Activated naive CD4-positive, alpha-beta T cell treated with Interleukin-2 at 50 U/mL for 16 hours (primary cell): ENCODE data around the gene ANKLE2.
A peak's percentile ranks its signal among the peaks of the same experiment; 100 is the strongest.
"Not testable (repeated sequence)": the region's sequence is repeated elsewhere in the genome, so short reads cannot be mapped to it uniquely, and the experiment has no call there.

ENCODE experiments used
- DNase-seq: peaks from one replicate; pipeline ENCODE4 v3.0.0-alpha.2; 2020

The ANKLE2 gene

DNA sequence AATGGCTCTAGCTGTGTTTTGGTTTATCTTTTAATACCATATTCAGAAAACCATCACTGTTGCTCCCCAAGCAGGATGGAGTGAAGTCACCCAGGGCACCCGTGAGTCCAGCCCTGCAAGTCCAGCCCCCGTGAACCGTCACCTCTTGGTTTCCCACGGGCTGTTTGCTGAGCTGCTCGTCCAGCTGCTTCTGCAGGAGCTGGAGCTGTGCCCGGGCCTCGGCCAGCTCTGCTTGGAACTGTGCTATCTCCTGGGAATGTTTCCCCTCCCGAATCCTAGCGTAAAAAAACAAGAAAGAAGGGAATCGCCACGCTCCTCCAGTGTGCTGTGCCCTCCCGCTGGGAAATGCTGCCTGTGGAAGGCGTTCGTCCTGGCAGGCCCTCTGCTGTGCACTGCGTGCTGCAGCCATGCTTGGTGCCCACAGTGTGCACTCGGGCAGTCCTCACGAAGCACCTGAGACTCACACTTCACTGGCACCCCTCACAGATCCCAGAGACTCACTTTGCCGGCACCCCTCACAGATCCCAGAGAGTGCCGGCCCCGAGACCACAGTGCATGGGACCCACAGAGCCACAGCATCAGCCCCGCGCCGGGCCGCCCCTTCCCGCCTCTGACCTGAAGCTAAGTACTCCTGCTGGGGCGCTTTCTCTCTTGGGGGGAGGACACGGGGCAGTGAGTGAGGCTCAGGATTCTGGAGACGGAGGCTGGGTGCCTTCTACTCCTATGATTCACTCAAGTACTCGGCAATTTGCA lies 15.4 kb upstream of the ANKLE2 start:
- no peak for DNase-seq

DNA sequence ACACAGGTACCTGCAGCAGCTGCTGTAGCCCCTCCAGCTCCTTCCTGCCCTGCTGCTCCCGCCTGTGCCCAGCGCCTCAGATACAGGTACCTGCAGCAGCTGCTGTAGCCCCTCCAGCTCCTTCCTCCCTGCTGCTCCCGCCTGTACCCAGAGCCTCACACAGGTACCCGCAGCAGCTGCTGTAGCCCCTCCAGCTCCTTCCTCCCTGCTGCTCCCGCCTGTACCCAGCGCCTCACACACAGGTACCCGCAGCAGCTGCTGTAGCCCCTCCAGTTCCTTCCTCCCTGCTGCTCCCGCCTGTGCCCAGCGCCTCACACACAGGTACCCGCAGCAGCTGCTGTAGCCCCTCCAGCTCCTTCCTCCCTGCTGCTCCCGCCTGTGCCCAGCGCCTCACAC lies 14.6 kb upstream of the ANKLE2 start:
- DNase-seq, result not testable (repeated sequence)

DNA sequence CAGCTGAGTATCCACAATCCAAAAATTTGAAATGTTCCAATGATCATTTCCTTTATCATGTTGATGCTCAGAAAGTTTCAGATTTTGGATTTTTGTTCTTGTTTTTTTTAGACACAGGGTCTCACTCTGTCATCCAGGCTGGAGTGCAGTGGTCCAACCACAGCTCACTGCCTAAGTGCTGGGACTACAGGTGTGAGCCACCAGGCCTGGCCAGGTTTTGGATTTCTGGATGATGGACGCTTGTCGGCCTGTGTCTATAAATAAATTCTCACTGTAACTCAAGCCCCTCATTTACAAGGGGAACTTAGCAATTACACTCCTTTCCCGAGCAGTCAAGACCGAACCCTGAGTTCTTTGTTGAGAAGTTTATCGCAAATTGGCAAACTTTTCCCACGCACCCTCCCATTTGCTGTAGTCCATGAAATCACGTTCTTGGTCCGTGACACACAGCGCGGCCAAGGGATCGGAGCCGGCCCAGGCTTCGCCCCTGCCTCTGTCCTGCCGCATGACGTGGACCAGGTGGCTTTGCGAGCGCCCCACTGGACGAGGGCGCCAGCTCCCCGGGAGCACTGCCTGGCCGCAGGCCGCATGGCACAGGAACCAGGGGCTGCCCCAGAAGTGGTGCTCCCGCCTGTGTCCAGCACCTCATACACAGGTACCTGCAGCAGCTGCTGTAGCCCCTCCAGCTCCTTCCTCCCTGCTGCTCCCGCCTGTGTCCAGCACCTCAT lies 14.0 kb upstream of the ANKLE2 start:
- DNase-seq, result no peak

DNA sequence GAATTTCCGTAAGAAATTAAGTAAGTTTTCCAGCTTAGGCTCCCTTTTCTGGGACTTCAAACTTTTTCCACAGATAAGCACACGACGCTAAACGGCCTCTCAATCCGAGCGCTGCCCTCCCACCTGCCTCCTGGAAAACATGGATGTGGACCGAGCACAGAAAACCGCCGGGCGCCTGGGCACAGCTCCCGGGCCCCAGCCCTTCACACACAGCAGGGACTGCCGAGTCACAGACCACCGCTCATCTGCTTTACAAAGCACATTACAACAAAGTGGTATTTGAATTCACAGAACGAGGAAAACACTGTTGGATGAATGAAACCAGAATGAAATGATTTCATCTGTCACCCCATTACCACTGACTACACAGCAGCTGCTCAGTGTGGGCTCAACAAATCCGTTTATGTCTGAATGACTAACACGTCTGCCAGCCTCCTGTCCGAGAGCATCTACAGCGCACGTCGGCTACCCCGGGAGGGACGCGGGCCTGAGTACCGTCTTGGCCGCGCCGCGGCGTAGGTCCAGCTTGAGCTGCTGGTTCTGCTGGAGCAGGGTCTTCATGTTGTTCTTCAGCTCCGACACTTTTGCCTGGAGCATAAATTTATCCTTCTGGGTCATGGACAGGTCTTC lies 13.1 kb upstream of the ANKLE2 start:
- DNase-seq, result no peak

DNA sequence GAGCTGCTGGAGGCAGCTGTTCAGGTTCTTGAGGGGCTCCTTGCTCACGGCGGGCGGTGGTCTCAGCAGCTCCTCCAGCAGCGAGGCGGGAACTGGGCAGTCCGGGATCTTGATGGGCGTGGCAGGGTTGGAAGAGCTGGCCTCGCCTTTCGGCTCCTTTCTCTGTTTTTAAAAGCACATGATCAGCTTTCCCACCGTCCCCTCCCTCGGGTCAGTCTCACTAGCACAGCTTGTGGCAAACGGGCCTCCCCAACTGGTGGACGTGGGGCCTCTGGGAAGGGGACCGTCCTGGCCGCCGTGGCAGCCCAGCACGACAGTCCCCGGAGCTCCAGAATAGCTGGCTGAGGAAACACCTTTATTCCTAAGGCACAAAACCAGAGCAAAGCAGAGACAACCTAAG lies 12.5 kb upstream of the ANKLE2 start:
- no peak for DNase-seq

DNA sequence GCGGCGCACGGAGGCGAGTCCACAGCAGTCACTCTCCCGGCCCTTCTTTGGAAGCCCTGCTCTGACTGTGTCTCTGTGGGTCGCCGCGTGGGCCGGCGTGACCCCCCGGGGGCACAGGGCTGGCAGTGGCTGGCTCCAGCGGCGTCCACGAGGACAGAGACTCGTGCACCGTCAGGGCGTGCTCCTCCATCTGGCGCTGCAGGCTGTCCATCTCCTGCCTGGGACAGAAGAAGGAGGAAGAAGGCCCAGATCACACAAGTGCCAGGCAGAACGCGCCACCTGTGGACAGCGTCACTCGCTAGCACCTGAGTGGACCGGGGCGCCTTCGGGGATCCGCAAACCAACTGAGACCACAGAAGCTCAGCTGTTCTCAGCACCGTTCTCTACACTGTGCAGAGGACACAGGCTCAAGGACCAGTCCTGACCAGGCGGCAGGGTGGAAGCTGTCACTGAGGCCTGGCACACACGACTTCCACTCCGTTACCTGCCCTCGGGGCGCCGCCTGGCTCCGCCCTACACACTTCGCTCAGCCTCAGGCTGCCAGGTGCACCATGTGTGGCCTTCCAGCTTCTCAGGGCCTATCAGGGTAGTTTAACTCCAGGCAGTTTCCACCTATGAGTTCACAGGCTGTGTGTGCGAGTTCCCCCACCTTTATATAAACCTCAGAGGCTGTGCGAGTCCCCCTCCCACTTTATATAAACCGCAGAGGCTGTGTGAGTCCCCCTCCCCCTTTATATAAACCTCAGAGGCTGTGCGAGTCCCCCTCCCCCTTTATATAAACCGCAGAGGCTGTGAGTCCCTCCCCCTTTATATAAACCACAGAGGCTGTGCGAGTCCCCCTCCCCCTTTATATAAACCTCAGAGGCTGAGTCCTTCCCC lies 11.7 kb upstream of the ANKLE2 start:
- no peak for DNase-seq

DNA sequence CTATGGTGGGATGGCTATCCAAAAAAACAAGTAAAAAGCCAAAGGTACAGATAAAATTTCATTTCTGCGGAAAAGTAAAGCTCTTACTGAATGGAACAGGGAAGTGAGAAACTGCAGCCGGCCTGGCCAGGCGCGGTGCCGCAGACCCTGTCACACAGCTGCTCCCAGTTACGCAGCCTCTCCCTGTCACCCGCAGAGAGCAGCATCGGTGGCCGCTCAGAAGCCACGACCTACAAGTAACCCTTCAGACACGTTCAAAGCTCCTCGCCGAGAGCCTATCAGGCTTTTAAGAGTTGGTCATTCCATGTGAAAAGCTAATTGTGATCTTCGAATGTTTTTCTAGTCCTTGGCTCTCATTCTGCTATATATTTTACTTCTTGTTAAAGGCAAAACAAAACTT lies 11.0 kb upstream of the ANKLE2 start:
- no peak for DNase-seq

DNA sequence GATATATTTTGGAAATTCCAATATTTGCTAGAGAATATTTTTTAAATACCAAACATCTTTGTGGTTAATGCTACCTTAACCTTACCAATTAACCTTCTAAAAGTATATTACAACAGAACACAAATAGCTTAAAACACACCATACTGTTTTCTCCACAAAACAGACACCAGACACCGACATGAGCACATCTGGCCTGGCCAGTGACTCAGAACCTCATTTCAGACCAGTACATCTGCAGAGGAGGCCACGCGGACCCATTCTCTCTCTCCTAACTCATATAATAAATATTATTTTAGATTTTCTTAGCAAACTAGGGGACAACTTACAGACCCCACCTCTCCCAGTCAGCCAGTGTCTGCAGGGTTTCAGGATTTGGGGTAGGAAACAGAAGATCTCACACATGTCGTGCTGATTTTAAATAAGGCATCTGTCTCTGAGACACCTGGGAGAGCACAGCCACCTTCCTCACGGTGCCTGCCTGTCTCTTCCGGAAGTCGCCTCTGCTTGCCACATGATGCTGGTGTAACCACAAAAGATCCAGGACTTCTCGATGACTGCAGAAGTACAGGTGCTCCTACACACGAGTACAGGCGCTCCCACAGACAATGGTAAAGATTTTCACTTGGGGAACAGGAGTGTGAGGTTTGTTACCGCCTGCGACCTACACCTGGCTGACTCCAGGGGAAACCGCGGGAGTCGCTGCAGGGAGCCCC lies 9.7 kb upstream of the ANKLE2 start:
- peak; percentile 32 for DNase-seq

DNA sequence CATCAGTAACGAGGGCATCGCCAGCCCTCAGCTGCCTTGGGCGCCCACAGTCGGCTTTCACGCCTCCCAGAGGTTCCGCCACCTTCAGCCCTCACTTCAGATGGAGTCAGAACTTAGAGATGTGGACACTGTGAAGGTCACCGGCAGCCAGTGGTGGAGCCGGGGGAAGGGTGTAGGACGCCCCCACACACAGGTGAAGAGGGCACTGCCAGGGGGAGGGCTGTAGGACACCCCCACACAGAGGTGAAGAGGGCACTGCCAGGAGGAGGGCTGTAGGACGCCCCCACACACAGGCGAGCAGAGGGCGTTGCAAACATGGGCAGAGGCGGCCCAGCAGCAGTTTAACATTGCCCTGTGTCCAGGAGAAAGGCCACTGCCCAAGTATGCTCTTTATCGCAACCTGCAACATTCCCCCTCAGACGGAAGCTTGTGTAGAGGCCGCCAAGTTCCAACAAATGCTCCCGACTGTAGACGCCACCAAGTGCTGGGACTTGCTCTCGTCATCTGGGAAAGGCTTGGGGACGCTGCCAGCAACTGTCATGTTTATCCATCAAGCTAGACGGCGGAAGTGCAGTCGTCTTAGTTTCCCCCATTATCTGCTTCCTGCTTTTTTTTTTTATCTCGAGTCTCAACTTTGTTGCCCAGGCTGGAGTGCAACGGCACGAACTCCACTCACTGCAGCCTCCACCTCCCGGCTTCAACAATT lies 4.9 kb upstream of the ANKLE2 start:
- no peak for DNase-seq

DNA sequence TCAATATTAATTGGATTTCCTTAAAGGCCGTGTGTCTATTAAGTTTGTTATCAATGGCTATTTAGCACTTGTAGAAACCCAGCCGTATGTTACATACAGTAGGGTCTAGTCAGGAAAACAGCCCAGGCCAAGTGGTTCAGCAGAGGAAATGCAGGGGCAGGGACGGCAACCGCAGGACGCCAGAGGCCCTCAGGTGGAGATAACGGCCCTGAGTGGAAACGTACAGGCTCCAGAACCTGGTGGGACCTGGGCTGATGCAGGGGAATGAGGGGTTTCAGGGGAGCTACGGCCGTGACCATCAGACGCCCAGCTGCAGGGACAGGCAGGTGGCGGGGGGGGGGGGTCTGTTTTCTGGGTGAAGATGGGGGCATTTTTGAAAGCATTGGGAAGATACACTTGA lies 3.7 kb upstream of the ANKLE2 start:
- DNase-seq, result no peak

DNA sequence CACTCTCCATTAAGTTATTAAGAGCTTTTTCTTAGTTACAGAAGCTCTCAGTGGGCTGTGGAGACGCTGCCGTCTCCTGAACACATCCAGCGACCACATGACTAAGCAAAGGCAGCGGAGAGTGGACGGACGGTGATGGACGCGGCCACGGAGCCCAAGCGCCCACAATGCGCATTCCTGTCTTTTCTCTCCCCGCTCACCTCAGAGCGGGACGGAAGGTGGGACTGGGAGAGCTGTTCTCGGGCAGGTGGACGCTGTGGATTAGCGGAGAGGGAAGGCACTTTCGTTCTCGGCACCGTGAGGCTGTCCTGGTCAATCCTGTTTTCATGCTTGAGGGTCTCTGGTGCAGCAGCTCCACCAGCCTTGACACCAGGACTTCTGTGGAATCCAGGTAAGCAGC lies 2.6 kb upstream of the ANKLE2 start:
- no peak for DNase-seq

DNA sequence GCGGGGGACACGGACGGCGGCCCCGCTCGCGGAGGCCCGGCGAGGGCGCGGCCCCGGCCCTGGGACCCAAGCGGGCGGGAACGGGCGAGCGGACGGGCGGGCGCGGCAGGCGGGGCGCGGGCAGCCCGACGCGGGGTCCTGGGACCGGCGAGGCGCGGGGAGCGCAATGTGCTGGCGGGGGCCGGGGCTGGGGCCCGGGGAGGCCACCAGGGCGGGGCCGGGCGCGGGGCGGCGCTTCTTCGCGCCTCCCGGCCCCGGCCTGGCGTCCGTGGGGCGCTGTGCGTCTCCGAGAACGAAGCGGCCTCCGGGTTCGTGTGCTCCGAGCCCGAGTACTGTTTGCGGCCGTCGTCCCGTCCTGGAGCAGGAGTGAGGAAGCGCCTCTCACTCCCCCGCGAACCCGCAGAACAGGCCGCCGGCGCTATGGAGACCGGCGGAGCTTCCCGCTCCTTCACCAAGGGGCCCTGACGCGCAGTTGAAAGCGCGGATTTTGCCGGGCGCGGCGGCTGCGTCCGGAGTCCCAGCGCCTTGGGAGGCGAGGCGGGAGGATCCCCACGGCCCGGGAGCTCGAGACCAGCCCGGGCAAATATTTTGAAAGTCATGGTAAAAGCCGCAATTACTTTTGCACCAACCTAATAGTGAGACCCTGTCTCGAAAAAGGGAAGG lies 420 bp upstream of the ANKLE2 start:
- DNase-seq, result peak; percentile 87

DNA sequence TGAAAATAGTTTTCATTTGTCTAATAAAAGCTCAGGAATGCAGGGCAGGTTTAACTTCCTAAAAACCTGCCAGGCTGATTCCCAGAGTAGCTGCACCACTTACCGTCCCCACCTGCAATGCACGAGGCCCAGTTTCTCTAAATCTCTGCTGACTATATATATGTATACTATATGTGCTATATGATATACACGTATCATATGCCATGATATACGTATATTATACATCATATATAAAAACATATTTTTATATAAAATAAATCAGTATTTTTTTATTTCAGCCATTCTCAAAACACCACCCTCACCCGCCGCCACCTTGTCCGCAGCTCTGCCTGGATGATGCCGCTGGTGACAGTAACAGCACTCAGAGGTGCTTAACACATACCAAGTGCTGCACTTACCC lies 2.3 kb downstream of the ANKLE2 start:
- DNase-seq, result no peak

DNA sequence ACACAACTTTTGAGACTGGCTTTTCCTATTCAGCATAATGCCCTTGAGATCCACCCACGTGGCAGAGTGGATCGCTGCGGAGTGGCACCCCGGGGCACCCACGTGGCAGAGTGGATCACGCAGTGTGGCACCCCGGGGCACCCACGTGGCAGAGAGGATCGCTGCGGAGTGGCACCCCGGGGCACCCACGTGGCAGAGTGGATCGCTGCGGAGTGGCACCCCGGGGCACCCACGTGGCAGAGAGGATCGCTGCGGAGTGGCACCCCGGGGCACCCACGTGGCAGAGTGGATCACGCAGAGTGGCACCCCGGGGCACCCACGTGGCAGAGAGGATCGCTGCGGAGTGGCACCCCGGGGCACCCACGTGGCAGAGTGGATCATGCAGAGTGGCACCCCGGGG lies 2.8 kb downstream of the ANKLE2 start:
- DNase-seq, result not testable (repeated sequence)

DNA sequence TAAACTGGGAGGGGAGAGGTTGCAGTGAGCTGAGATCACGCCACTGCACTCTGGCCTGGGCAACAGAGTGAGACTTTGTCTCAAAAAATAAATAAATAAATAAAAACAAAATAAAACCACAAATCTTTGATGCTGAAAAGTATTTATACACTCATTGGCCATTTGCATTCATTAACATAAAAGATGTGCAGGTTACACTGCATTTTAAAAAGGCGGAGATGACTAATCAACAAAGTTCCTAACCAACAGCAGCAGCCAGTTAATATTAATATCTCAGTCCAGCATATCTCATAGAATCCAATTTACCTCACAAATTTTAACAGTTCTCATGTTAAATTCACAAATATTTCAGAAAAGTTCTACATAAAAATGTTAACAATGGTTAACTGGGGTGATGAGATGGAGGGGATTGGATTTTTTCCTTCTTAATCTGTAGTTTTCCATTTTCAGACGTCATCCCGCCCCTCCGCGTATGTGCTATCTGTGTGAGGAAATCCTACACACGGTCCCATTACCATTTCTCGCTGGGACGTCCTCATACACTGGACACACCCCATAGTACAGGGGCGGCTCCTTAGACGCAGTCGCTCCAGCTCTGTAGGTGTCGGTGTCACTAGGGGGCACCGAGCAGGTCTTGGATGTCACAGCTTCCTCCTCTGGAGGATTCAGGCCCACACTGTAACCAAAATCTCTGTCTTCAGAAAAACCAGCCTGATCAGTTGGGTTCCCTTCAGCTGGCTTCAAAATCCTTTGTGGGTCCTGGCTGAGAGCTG lies 7.3 kb downstream of the ANKLE2 start:
- DNase-seq, result no peak

DNA sequence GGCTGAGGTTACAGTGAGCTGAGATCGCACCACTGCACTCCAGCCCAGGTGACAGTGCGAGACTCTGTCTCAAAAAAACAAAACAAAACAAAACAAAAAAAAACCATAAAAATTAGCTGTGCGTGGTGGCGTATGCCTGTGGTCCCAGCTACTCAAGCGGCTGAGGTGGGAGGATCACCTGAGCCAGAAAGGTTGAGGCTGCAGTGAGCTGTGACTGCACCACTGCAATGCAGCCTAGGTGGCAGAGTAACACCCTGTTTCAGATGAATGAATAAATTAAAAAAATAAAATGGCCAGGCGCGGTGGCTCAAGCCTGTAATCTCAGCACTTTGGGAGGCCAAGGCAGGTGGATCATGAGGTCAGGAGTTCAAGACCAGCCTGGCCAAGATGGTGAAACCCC lies 8.0 kb downstream of the ANKLE2 start:
- not testable (repeated sequence) for DNase-seq

DNA sequence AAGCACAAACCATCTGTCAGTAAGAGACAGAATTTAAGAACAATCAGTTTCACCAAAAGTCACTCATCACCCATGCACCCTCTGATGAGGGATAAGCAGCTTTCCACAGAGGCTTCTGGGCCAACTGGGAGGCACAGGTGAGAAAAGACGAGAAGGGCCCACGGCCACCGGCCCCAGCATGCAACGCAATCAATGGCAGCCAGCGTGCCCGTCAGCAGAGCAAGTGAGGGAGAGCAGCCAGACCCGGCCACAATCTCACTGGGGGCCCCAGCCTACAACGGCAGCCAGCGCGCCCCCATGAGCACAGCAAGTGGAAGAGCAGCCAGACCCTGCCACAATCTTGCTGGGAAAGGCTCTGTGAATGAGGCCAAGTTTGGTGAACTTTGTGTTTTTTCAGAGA lies 13.3 kb downstream of the ANKLE2 start:
- DNase-seq, result no peak

DNA sequence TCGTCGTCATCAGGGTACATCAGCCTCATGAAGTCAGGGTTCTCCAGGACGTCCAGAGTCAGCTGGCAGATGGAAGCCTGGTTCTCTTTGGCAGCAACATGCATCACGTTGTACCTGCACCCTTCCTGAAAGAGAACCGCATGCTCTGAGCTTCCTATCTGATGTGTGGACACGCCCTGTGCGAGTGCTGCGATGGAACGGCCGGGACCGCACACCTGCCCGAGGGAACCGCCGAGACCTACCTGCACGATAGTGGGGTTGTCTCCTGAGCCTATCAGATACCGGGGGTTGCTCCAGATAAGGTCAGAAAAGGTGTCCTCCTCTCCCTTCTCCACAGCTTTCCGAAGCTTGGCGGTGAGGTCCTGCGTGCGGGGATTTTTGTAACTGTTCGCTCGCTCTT lies 13.7 kb downstream of the ANKLE2 start:
- DNase-seq, result no peak

DNA sequence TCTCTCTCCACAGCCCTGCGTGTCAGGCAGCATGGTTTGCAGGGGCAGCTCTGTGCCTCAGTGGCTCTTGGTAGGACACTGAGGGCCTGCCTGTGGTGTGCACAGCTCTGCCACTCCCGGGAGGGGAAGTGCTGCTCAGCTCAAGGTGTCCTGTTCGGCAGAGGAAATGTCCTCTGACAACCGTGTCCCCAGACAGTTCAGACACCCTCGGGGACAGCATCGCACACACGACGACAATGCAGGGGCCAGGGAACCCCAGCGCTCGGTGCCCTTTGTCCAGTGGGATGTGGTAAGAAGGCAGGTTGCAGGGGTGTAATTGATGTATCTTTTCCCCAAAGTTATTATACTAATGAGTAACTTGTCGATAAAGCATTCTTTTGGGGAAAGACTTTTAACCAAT lies 14.2 kb downstream of the ANKLE2 start:
- no peak for DNase-seq

DNA sequence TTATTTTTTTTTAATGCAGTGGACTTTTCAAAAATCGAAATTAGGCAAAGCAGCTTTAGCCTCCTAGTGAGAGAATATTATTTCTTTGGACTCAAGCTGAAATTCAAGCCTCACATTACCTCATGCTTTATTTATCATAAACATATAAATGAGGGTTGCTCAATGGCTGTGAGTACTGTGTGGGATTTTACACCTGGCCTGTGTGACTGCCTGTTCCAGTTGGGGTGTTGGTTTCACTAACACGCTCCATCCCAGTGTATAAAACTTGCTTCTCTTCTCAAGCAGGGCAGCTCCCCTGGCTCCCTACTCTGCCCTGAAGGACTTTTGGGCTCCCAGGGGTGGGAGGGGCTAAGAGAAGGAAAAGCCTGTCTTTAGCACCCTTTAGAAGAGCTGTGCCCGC lies 15.0 kb downstream of the ANKLE2 start:
- no peak for DNase-seq

DNA sequence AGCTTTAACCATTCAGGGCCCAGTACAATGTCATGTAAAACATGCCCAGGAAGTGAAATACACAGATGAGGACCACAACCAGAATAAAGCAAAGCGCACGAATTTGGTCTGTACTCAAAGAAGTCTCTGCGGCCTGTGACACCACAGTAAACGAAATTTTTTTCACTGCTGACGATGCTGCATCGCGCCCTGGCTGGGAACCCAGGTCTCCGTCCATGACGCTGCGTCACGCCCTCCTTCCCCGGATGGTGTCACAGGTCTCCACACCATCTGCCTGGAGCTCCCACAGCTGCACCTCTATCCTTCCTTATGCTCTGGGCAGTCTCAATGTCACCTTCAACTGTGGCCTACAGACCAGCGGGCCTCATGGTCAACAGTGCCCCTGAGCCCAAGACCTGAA lies 17.8 kb downstream of the ANKLE2 start:
- no peak for DNase-seq
